Tibial artery (tissue), 4 donors: ENCODE data around the gene PERM1.

Source experiments
- DNase-seq, 2 donors: peaks; one replicate each; pipeline ENCODE4 v3.0.0-alpha.2; 2019
- H3K27ac ChIP-seq, 2 donors: fragments of 200-600 bp; sonication (generic) in 1 of 2; 1 replicate in 1 of 2; 2 replicates in 1 of 2; pipeline ENCODE4 v1.5.1; 2018 to 2019; ENCODE audit warnings: mild to moderate bottlenecking in 1 of 2
- H3K27me3 ChIP-seq, 2 donors: fragments of 200-600 bp; sonication (generic) in 1 of 2; one replicate each; pipeline versions ENCODE4 v1.5.1 to v1.6.0; 2016 to 2019
- H3K36me3 ChIP-seq, 3 donors: fragments of 200-600 bp; sonication (generic) in 2 of 3; one replicate each; pipeline ENCODE4 v1.5.1; 2016 to 2019; ENCODE audit warnings: mild to moderate bottlenecking in 2 of 3
- H3K4me1 ChIP-seq, 4 donors: fragments of 200-600 bp; sonication (generic) in 2 of 4; 1 replicate in 3 of 4; 2 replicates in 1 of 4; pipeline ENCODE4 v1.5.1; 2016 to 2019
- H3K4me3 ChIP-seq, 2 donors: fragments of 200-600 bp; sonication (generic) in 1 of 2; 1 replicate in 1 of 2; 2 replicates in 1 of 2; pipeline ENCODE4 v1.5.1; 2018 to 2019; ENCODE audit warnings: mild to moderate bottlenecking in 2 of 2
- H3K9me3 ChIP-seq, 3 donors: fragments of 200-600 bp; sonication (generic) in 1 of 3; one replicate each; pipeline ENCODE4 v1.5.1; 2016 to 2019
- intact Hi-C: fragments of 100-400 bp; cut with DNase I; formaldehyde crosslinking; loops from one replicate; pipeline ENCODE4 v1.15.0; 2023; ENCODE audit warnings: low total_unique reads
- TF ChIP-seq, protein P1 (sequence below), 2 experiments: fragments of 200-600 bp in 1 of 2; fragments of 450-650 bp in 1 of 2; IDR thresholded peaks; one replicate each; pipeline ENCODE4 v1.5.1; 2017 to 2019; ENCODE audit warnings: antibody characterized with exemption in 2 of 2, mild to moderate bottlenecking in 1 of 2, moderate library complexity in 1 of 2

PERM1 gene

DNA sequence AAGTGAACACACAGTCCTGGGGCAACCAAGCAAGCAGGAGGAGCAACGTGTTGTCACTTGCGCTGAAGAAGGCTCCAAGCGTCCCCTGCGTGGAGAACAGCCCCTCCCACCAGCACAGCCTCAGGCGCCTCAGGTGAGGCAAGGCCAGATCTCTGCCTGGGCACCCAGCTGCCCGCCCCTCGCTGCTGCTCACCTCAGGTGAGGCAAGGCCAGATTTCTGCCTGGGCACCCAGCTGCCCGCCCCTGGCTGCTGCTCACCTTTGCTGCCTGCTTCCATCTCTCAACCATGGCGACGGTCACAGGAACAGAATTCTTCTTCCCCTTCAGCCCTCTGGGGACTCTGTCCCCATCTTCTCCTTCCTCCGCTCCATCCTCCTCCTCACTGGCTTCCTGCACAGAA lies 25.3 kb downstream of the PERM1 start:
- no peak for DNase-seq
- Histone ChIP-seq H3K27me3 (no peaks in the 10 kb centered on the region), H3K36me3 (peaks cover 46 to 58% (median 54%) of the 10 kb centered on the region in 3 donors), H3K4me1 (peaks cover 0 to 40% (median 31%) of the 10 kb centered on the region in 4 donors), H3K9me3 (no peaks in the 10 kb centered on the region), H3K27ac (no peak overlapping the region), H3K4me3 (no peak overlapping the region)
- intact Hi-C loops = no loop called here
- TF ChIP-seq, protein P1, sequence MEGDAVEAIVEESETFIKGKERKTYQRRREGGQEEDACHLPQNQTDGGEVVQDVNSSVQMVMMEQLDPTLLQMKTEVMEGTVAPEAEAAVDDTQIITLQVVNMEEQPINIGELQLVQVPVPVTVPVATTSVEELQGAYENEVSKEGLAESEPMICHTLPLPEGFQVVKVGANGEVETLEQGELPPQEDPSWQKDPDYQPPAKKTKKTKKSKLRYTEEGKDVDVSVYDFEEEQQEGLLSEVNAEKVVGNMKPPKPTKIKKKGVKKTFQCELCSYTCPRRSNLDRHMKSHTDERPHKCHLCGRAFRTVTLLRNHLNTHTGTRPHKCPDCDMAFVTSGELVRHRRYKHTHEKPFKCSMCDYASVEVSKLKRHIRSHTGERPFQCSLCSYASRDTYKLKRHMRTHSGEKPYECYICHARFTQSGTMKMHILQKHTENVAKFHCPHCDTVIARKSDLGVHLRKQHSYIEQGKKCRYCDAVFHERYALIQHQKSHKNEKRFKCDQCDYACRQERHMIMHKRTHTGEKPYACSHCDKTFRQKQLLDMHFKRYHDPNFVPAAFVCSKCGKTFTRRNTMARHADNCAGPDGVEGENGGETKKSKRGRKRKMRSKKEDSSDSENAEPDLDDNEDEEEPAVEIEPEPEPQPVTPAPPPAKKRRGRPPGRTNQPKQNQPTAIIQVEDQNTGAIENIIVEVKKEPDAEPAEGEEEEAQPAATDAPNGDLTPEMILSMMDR (IDR thresholded peaks at IDR 0.05) = no peak

DNA sequence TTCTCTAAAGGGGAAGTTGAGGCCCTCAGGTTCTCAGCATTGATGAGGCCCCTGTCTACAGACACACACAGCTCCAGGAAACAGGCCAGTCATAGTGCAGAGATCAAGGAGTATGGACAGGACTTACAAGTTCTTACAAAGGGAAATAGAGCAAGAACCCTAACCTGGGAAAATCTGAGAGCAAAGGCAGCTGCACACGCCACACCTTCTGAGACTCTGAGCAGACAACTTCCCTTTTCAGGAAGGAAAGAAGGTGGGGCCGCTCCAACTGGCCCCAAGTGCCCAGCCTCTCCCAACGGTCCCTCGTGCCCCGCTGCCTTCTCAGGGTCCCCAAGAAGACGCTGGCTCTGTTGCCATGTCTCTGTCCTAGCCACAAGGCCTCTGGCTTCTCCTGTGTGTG lies 26.4 kb downstream of the PERM1 start:
- Histone ChIP-seq H3K4me3 (no peak overlapping the region), H3K4me1 (peaks cover 0 to 31% (median 25%) of the 10 kb centered on the region in 4 donors), H3K36me3 (peaks cover 49 to 69% (median 66%) of the 10 kb centered on the region in 3 donors), H3K9me3 (no peaks in the 10 kb centered on the region), H3K27me3 (no peaks in the 10 kb centered on the region), H3K27ac (no peak overlapping the region)
- no peak for DNase-seq
- TF ChIP-seq, protein P1 (IDR thresholded peaks at IDR 0.05) = no peak
- intact Hi-C loops = no loop called here

DNA sequence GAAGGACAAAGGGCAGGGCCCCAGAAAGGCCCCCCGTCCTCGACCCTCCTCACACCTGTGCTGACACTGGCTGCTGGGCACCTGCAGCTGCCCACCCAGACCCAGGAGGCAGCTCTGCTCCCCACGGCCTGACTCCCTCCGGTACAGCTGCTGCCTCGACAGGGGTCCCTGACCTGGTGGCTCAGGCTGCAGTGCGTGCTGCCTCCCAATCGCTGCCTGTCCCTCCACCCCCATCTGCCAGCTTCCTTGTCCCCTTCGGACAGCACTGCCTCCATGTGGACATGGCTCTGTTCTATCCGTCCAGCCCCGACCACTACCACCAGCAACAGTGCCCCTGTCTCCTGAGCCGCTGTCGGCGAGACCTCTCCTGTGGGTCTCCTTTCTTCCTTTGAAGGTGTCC lies 27.0 kb downstream of the PERM1 start:
- DNase-seq = no peak
- intact Hi-C loops = no loop called here
- Histone ChIP-seq H3K27me3 (no peaks in the 10 kb centered on the region), H3K4me3 (no peak overlapping the region), H3K4me1 (peaks cover 0 to 27% (median 20%) of the 10 kb centered on the region in 4 donors), H3K27ac (no peak overlapping the region), H3K9me3 (no peaks in the 10 kb centered on the region), H3K36me3 (peaks cover 49 to 75% (median 71%) of the 10 kb centered on the region in 3 donors)
- TF ChIP-seq, protein P1 (IDR thresholded peaks at IDR 0.05) = no peak

DNA sequence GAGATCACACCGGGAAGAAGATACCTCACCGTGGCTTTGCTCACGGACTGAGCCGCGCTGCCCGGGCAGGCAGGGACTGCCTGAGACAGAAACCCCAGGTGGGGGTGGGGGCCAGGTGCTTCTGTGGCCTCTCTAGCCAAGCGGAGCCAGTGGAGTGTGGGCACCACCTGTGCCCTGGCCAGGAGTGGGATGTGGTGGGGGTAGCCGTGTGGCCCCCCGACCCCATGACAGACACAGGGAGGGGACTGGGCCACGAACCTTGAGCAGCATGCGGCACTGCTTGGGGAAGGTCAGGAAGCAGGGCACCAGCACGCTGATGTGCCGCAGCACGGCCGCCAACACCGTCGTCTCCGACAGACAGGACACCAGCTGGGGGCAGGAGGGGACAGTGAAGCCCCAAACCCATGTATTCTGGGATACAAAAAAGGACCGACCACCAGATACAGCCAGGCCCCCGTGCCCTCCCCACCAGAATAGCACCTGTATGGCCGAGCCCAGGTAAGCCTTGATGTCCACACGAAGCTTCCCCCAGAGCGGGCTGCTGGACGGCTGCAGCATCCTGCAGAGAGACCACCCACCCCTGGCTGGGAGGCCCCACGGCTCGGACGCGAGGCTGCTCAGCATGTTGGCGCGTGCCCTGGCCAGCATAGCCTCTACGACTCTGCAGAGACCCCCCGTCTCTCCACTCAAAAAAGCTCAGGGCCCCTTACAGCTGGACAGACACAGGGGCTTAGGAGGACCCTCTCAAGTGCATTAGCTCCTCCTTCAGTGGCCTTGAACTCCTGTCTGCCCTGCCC lies 28.2 kb downstream of the PERM1 start:
- intact Hi-C loops = no loop called here

DNA sequence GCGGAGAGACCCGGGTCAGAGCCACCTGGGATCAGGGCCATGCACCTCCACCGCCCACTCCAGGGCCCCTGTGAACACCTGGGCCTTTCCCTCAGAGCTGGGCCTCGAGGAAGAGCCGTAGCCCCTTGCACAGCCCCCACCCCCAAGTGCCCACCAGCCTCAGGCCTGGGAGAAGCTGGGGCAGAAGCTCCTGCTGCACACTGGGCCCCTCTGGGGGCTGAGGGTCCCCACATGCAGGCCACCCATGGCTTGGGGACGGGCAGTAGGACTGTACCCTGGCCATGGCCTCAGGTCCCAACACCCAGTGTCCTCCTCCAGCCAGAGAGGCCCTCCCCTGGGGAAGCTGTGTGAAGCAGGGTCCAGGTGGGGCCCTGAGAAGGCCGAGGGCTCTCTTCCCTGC lies 29.3 kb downstream of the PERM1 start:
- TF ChIP-seq, protein P1 (IDR thresholded peaks at IDR 0.05) = no peak
- intact Hi-C loops = no loop called here
- Histone ChIP-seq H3K27me3 (no peaks in the 10 kb centered on the region), H3K36me3 (peaks cover 65 to 98% (median 92%) of the 10 kb centered on the region in 3 donors), H3K9me3 (no peaks in the 10 kb centered on the region), H3K27ac (no peak overlapping the region), H3K4me1 (peaks cover 0 to 8% (median 4%) of the 10 kb centered on the region in 4 donors), H3K4me3 (no peak overlapping the region)
- no peak for DNase-seq

More for the DNA sequence above, 28.2 kb downstream of the PERM1 start:
- no peak overlapping the region for H3K4me3 ChIP-seq
- TF ChIP-seq, protein P1 (IDR thresholded peaks at IDR 0.05) = no peak
- H3K36me3 ChIP-seq = peaks cover 57 to 87% (median 81%) of the 10 kb centered on the region in 3 donors
- peaks cover 0 to 19% (median 13%) of the 10 kb centered on the region in 4 donors for H3K4me1 ChIP-seq
- H3K27ac ChIP-seq = no peak overlapping the region
- no peak for DNase-seq
- no peaks in the 10 kb centered on the region for H3K27me3 ChIP-seq
- H3K9me3 ChIP-seq = no peaks in the 10 kb centered on the region
